ENCODE measurements around the gene TSPAN5. TPM values are rescaled to one million over a fixed set of nuclear protein-coding genes. Genes with fewer than 3 reads are reported as not detected.

The TSPAN5 gene
- total and polyA plus RNA-seq, 9 of the 15 experiments (the other 6 are each of a cell fraction or from before 2014, with no cell fraction given), result 0.58 to 6.6 (median 0.73) TPM

- TF ChIP-seq ZNF239 (CRISPR knock-in tag; IDR thresholded peaks at IDR 0.05), result no peak
- no peak for TF ChIP-seq ZZZ3 (IDR thresholded peaks at IDR 0.05)
- no peak for TF ChIP-seq ZBTB7A (IDR thresholded peaks at IDR 0.05; ENCODE audit: borderline replicate concordance, control insufficient read depth, low read depth, low read length)
- no peak for TF ChIP-seq ZBTB34 (CRISPR knock-in tag; IDR thresholded peaks at IDR 0.05)
- TF ChIP-seq SAFB (IDR thresholded peaks at IDR 0.05; ENCODE audit: borderline replicate concordance, low read depth, low read length), result no peak
- TF ChIP-seq, protein P1, sequence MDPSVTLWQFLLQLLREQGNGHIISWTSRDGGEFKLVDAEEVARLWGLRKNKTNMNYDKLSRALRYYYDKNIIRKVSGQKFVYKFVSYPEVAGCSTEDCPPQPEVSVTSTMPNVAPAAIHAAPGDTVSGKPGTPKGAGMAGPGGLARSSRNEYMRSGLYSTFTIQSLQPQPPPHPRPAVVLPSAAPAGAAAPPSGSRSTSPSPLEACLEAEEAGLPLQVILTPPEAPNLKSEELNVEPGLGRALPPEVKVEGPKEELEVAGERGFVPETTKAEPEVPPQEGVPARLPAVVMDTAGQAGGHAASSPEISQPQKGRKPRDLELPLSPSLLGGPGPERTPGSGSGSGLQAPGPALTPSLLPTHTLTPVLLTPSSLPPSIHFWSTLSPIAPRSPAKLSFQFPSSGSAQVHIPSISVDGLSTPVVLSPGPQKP (CRISPR knock-in tag; IDR thresholded peaks at IDR 0.05), result no peak
- no peak for TF ChIP-seq USF2 (CRISPR knock-in tag; IDR thresholded peaks at IDR 0.05)
- no peak for TF ChIP-seq ZNF165 (CRISPR knock-in tag; IDR thresholded peaks at IDR 0.05; ENCODE audit: borderline replicate concordance)
- TF ChIP-seq ZSCAN32 (CRISPR knock-in tag; IDR thresholded peaks at IDR 0.05), result no peak
- no peak for TF ChIP-seq ZNF444 (CRISPR knock-in tag; IDR thresholded peaks at IDR 0.05)
- TF ChIP-seq, protein P2, sequence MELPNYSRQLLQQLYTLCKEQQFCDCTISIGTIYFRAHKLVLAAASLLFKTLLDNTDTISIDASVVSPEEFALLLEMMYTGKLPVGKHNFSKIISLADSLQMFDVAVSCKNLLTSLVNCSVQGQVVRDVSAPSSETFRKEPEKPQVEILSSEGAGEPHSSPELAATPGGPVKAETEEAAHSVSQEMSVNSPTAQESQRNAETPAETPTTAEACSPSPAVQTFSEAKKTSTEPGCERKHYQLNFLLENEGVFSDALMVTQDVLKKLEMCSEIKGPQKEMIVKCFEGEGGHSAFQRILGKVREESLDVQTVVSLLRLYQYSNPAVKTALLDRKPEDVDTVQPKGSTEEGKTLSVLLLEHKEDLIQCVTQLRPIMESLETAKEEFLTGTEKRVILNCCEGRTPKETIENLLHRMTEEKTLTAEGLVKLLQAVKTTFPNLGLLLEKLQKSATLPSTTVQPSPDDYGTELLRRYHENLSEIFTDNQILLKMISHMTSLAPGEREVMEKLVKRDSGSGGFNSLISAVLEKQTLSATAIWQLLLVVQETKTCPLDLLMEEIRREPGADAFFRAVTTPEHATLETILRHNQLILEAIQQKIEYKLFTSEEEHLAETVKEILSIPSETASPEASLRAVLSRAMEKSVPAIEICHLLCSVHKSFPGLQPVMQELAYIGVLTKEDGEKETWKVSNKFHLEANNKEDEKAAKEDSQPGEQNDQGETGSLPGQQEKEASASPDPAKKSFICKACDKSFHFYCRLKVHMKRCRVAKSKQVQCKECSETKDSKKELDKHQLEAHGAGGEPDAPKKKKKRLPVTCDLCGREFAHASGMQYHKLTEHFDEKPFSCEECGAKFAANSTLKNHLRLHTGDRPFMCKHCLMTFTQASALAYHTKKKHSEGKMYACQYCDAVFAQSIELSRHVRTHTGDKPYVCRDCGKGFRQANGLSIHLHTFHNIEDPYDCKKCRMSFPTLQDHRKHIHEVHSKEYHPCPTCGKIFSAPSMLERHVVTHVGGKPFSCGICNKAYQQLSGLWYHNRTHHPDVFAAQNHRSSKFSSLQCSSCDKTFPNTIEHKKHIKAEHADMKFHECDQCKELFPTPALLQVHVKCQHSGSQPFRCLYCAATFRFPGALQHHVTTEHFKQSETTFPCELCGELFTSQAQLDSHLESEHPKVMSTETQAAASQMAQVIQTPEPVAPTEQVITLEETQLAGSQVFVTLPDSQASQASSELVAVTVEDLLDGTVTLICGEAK (IDR thresholded peaks at IDR 0.05), result no peak
- TF ChIP-seq, protein P2 (CRISPR knock-in tag; IDR thresholded peaks at IDR 0.05), result no peak
These were observed 184.0 kb downstream of the TSPAN5 start (continued) for GRCh38 chr4:98474408-98474844.

All from K562 (cell line).